ENCODE measurements around the gene COQ4. TPM values are rescaled to one million over a fixed set of nuclear protein-coding genes. Genes with fewer than 3 reads are reported as not detected.

COQ4 gene
- total RNA-seq, 1 experiment from 2014 or later: 28.1 TPM

DNA sequence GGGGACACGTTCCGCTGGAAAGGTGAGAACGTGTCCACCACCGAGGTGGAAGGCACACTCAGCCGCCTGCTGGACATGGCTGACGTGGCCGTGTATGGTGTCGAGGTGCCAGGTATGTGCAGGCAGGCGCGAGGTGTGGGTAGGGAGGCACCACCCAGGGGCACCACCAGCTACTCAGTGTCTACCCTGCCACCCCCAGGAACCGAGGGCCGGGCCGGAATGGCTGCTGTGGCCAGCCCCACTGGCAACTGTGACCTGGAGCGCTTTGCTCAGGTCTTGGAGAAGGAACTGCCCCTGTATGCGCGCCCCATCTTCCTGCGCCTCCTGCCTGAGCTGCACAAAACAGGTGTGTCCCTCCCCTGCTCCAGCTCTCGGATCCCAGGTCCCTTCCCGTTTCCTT lies 32.8 kb downstream of the COQ4 start:
- H2AFZ ChIP-seq (ENCODE audit: low read length): no peak overlapping the region
- no peaks in the 10 kb centered on the region for H3K9me2 ChIP-seq (replicated peaks; ENCODE audit: low read length)
- ChIA-PET POLR2A (ENCODE audit: unreplicated experiment) (no interaction called here), CTCF (no interaction called here)
- H3K4me2 ChIP-seq (ENCODE audit: low read length): no peak overlapping the region
- DNase-seq (no peak), ATAC-seq (no peak)
- no peaks in the 10 kb centered on the region for H3F3A ChIP-seq (ENCODE audit: low read length, unreplicated experiment)
- no peaks in the 10 kb centered on the region for H3K27me3 ChIP-seq (ENCODE audit: low read length)
- intact Hi-C loops (cut with micrococcal nuclease): no loop called here
- no peak overlapping the region for H3K4me3 ChIP-seq (ENCODE audit: low read length)
- no peak overlapping the region for H3K27ac ChIP-seq (ENCODE audit: low read length)
- no peaks in the 10 kb centered on the region for H3K4me1 ChIP-seq (ENCODE audit: insufficient read depth, low read length)
- H3K79me2 ChIP-seq (ENCODE audit: low read length): no peaks in the 10 kb centered on the region
- no peaks in the 10 kb centered on the region for H4K20me1 ChIP-seq (ENCODE audit: low read length)
- H3K9me3 ChIP-seq (ENCODE audit: low read length): no peaks in the 10 kb centered on the region
- TF ChIP-seq EZH2 (IDR thresholded peaks at IDR 0.05; ENCODE audit: low read length, unreplicated experiment) (no peak), EZH2phosphoT487 (IDR thresholded peaks at IDR 0.05; ENCODE audit: borderline replicate concordance, low read length) (no peak)
- TF ChIP-seq, protein P1, sequence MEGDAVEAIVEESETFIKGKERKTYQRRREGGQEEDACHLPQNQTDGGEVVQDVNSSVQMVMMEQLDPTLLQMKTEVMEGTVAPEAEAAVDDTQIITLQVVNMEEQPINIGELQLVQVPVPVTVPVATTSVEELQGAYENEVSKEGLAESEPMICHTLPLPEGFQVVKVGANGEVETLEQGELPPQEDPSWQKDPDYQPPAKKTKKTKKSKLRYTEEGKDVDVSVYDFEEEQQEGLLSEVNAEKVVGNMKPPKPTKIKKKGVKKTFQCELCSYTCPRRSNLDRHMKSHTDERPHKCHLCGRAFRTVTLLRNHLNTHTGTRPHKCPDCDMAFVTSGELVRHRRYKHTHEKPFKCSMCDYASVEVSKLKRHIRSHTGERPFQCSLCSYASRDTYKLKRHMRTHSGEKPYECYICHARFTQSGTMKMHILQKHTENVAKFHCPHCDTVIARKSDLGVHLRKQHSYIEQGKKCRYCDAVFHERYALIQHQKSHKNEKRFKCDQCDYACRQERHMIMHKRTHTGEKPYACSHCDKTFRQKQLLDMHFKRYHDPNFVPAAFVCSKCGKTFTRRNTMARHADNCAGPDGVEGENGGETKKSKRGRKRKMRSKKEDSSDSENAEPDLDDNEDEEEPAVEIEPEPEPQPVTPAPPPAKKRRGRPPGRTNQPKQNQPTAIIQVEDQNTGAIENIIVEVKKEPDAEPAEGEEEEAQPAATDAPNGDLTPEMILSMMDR (conservative IDR thresholded peaks at IDR 0.05; ENCODE audit: low read depth, low read length): no peak
- BruUV-seq (replicated peaks): no TSS peak
- no peaks in the 10 kb centered on the region; the same call in 1 of the 2 replicates for H3K36me3 ChIP-seq (ENCODE audit: low read depth, low read length)
- no peak overlapping the region for H3K9ac ChIP-seq (ENCODE audit: low read length)

DNA sequence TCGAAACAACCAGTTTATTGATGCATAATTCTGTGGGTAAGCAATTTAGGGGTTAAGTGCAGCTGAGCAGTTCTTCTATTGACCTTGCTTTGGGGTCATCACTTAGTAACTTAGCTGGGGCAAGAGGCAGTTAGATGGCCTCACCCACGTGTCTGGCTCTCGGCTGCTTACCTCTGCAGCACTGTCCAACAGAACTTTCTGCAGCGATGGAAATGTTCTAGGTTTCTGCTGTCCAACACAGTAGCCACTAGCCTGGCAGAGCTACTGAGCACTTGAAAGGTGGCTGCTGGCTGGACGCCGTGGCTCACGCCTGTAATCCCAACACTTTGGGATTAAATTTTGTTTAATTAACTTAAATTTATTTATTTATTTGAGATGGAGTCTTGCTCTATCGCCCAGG lies 35.5 kb downstream of the COQ4 start:
- Histone ChIP-seq H3K36me3 (ENCODE audit: low read depth, low read length) (no peaks in the 10 kb centered on the region; the same call in 1 of the 2 replicates), H3K4me1 (ENCODE audit: insufficient read depth, low read length) (peaks cover 12% of the 10 kb centered on the region), H2AFZ (ENCODE audit: low read length) (no peak overlapping the region), H3K9me2 (replicated peaks; ENCODE audit: low read length) (no peaks in the 10 kb centered on the region), H3K4me2 (ENCODE audit: low read length) (no peak overlapping the region), H3K27me3 (ENCODE audit: low read length) (no peaks in the 10 kb centered on the region), H3K27ac (ENCODE audit: low read length) (no peak overlapping the region), H3K4me3 (ENCODE audit: low read length) (no peak overlapping the region), H3K79me2 (ENCODE audit: low read length) (no peaks in the 10 kb centered on the region), H3F3A (ENCODE audit: low read length, unreplicated experiment) (no peaks in the 10 kb centered on the region), H3K9ac (ENCODE audit: low read length) (no peak overlapping the region), H4K20me1 (ENCODE audit: low read length) (no peaks in the 10 kb centered on the region), H3K9me3 (ENCODE audit: low read length) (no peaks in the 10 kb centered on the region)
- intact Hi-C loops (cut with micrococcal nuclease): no loop called here
- ChIA-PET POLR2A (ENCODE audit: unreplicated experiment) (no interaction called here), CTCF (no interaction called here)
- no peak for ATAC-seq
- BruUV-seq (replicated peaks): no TSS peak
- no peak for DNase-seq
- TF ChIP-seq EZH2phosphoT487 (IDR thresholded peaks at IDR 0.05; ENCODE audit: borderline replicate concordance, low read length) (no peak), EZH2 (IDR thresholded peaks at IDR 0.05; ENCODE audit: low read length, unreplicated experiment) (no peak)
- TF ChIP-seq, protein P1 (conservative IDR thresholded peaks at IDR 0.05; ENCODE audit: low read depth, low read length): no peak

DNA sequence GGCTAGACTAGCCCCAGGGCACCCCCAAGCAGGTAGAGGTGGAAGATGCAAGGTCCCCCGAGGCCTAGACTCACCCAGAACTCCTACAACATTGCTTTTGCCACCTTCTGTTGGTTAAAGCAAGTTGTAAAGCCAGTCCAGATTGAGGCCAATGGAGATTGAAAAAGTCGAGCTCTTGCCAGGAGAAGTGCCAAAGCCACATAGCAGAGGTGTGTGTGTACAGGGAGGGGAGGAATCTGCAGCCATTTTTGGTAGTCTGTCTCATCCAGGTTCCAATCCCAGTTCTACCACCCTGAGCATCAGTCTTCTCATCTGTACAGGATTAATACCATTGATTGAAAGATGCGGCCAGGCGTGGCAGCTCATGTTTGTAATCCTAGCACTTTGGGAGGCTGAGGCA lies 36.2 kb downstream of the COQ4 start:
- Histone ChIP-seq H4K20me1 (ENCODE audit: low read length) (no peaks in the 10 kb centered on the region), H3K36me3 (ENCODE audit: low read depth, low read length) (no peaks in the 10 kb centered on the region; the same call in 1 of the 2 replicates), H3K4me3 (ENCODE audit: low read length) (no peak overlapping the region), H3K9ac (ENCODE audit: low read length) (no peak overlapping the region), H3K27me3 (ENCODE audit: low read length) (no peaks in the 10 kb centered on the region), H3K79me2 (ENCODE audit: low read length) (no peaks in the 10 kb centered on the region), H3K4me2 (ENCODE audit: low read length) (no peak overlapping the region), H3F3A (ENCODE audit: low read length, unreplicated experiment) (no peaks in the 10 kb centered on the region), H3K9me2 (replicated peaks; ENCODE audit: low read length) (no peaks in the 10 kb centered on the region), H3K9me3 (ENCODE audit: low read length) (no peaks in the 10 kb centered on the region), H3K27ac (ENCODE audit: low read length) (no peak overlapping the region), H3K4me1 (ENCODE audit: insufficient read depth, low read length) (peaks cover 12% of the 10 kb centered on the region), H2AFZ (ENCODE audit: low read length) (no peak overlapping the region)
- intact Hi-C loops (cut with micrococcal nuclease): no loop called here
- POLR2A ChIA-PET (ENCODE audit: unreplicated experiment): no interaction called here
- no peak for ATAC-seq
- CTCF ChIA-PET: no interaction called here
- no TSS peak for BruUV-seq (replicated peaks)
- TF ChIP-seq, protein P1 (conservative IDR thresholded peaks at IDR 0.05; ENCODE audit: low read depth, low read length): no peak
- TF ChIP-seq EZH2 (IDR thresholded peaks at IDR 0.05; ENCODE audit: low read length, unreplicated experiment) (no peak), EZH2phosphoT487 (IDR thresholded peaks at IDR 0.05; ENCODE audit: borderline replicate concordance, low read length) (no peak)
- no peak for DNase-seq

All from PC-3 (cell line).